Gastrocnemius medialis (tissue), 4 donors: ENCODE results near the gene KANSL3.

Source experiments
- CTCF ChIP-seq, 5 experiments: fragments of 450-650 bp in 3 of 5; fragments of 200-600 bp in 2 of 5; sonication (generic) in 2 of 5; IDR thresholded peaks in 4 of 5; conservative IDR thresholded peaks in 1 of 5; 1 replicate in 4 of 5; 2 replicates in 1 of 5; pipeline ENCODE4 v1.5.1; 2016 to 2019; ENCODE audit warnings: antibody characterized with exemption in 5 of 5, mild to moderate bottlenecking in 3 of 5, moderate library complexity in 3 of 5
- POLR2A ChIP-seq, 2 donors: fragments of 450-650 bp; IDR thresholded peaks; one replicate each; pipeline ENCODE4 v1.6.1; 2017; ENCODE audit warnings: antibody characterized with exemption in 2 of 2, mild to moderate bottlenecking in 2 of 2, moderate library complexity in 2 of 2

DNA sequence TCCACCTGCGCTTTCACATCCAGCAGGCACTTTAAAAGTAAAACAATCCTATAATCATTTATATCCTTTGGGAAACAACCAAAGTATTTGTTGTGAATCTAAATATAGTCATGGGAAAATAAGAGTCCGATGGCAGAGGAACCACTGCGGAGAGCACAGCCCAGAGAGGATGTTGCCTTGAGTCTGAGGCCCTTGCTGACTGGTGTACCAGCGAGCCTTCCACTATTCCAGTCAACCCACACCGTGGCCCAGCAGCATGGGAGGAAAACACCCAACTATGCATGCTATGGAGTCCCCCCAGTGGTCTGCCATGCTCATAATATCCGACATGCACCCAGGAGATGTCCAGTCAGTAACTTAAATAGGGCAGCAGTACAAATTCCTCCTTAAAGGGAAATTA, 21.6 kb downstream of the KANSL3 start:
- no peak for TF ChIP-seq CTCF (IDR thresholded peaks at IDR 0.05 in 4 of 5, conservative IDR thresholded peaks at IDR 0.05 in 1 of 5)
- no peak for TF ChIP-seq POLR2A (IDR thresholded peaks at IDR 0.05)
